ENCODE measurements around the gene HOXA2.

The HOXA2 gene

DNA sequence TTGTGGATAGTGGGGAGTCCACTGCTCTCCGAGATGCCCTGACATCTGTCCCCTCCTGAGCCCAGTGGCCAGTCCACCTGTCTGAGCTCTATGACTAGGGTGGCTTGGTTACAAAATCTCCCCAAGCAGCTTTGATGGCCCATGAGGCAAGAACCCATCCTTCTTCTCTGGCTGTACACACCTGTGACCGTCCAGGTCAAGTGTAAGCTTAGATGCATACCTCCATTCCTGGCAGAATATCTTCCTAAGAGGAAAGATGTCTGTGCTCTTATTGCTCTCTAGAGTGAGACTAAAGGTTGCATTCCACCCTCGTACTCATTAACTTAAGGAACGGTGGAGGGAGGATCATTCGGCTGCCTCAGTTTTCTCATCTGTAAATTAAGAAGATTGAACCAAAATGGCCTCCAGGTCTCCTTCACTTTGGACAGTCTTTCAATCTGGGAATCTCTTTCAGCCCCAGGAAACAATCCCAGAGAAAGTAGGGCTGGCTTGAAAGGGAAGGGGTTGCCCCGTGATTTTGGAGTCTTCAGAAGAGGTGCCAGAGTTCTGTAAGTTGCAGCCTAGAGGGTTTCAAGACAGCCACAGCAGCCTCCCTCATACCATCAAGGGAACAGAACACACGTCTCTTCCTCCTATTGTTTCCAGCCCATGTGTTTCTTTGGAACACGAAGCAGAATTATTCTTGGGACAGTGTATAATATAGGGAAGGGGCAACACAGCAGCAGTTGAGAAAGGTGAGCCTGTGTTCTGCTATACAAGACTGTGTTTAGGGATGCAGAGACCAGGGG, 22.6 kb upstream of the HOXA2 start:
- DNase-seq: no peak

DNA sequence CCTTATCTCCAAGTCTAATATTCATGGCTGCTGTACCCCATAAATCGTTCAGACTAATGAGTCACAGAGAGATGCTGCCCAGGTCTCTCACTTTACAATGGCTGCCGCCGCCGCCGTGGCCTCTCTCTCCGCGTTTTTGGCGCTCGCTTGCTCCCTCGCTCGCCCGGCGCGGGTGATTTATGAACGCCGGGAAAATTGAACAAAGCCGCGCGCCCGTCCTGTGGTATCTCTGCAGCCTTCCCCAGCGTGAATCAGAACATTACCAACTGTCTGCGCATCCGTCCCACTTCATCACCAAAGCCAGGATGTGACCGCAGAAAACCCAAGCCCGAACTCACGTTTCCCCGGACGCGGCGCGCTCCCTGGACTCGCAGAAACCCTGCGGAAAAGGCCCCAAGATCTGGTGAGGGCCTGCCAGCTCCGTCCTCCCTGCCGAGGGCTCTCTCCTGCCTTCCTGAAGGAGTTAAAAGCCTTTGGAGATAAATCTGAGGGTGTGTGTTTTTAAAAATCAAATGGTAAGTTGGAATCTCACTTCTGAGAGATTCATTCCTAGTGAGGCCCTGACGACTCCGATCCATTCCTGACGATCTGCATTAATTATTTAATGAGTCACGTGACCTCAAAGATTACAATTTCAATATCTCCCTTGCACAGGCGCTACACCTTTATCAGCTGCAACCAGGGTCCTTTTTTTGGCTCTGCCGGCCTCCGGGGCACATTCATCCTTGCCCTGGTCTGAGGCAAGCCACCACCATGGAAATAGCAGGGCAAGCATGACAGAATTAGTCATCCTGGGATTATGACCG, 21.8 kb upstream of the HOXA2 start:
- no peak for DNase-seq

DNA sequence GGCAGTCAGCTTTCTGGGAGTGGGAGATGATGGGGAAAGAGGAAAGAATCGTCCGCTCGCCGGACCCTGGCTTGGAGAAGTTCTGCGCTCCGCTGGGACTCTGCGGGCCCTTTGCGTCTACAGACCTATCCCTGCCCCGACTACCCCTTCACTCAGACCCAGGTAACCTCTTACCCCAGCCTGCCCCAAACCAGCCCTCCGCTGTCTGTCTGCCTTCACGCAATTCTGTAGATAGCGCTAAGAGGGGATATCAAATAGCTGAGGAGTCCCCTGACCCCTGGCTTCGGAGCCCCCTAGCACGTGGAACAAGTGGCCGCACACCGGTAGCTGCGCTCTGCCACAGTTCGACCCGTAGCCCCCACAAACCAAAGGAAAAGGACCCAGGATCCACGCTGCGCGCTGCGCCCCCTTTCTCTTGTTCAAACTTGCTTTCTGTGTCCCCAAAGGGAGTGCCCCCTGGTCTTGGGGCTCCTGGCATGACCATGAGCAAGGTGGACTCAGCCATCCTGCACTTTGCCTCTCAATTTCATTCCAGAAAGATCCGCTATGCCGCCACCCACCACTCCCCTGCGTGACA, 21.1 kb upstream of the HOXA2 start:
- DNase-seq: no peak

DNA sequence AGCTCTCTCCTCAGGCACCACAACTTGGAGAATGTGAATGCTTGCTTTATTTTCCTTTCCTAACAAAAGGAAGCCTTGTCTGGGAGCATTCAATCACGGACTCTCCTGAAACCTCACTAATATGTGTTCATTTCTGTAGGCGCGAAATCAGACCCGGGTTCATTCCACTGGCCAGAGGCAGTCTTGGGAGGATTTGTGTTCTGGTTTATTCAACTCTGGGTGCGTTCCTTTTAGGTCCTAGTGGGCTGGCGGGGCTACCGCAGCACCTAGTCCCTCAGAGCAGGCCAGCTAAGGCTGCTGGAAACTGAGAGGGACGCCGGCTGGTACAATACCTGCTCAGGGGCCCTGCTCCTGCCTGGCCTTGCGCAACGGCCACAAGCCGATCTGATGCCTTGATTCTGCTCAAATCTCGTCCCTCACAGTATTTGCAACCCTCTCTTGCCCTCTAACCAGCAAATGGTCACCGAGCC, 20.6 kb upstream of the HOXA2 start:
- no peak for DNase-seq

DNA sequence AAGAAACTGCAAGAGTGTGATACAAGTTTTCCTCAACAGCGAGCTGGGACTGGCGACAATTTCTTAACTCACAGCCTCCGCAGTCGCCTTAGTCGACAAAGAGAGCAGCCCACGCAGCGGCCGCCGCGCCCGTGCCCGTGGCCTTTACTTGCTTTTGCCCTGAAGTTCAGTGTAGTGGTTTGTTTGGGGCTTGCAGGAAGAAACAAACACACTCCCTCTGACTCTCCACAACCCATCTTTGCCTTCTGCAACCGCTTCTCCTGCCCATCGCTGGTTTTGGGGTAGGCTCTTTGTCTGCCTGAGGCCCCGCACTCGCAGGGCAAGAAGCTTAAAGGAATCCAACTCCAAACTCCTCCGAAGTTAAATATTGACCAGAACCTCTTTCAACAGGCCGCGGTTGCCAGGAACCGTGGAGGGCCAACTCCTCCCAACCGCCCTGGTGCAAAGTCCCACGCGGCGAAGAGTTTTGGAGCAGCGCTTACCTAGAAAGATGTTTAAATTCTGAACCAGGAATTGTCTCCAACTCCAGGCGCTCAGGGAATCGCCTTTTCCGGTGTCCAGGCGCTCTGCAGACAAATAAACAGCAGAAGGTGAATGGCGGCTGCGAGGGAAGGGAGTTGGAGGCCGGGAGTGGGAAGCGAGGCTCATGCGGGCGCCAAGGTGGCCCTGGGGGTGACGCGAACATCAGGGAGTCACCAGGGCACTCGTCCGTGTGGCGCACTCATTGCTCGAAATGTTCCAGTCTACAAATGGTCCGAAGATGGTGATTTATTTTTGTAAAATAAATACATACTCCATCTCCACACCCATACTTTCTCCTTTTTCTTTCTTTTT, 19.8 kb upstream of the HOXA2 start:
- DNase-seq: no peak

DNA sequence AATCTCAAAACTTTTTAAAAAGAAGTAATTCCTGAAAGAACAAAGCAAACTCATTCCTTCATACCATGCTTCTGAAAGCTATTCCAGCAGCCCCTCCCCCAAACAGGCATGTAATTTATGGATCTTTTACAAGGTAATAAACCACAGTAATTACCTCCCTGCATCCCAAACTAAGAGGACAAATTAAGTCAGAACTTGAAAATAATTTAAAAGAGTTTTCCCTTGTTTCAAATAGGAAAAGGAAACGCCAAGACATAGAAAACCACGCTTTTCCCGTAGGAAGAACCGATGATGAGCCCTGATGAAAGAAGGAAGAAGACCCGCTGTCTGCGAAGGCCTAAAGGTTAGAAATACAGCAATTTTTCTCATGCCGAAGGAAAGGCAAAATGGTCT, 19.2 kb upstream of the HOXA2 start:
- no peak for DNase-seq

DNA sequence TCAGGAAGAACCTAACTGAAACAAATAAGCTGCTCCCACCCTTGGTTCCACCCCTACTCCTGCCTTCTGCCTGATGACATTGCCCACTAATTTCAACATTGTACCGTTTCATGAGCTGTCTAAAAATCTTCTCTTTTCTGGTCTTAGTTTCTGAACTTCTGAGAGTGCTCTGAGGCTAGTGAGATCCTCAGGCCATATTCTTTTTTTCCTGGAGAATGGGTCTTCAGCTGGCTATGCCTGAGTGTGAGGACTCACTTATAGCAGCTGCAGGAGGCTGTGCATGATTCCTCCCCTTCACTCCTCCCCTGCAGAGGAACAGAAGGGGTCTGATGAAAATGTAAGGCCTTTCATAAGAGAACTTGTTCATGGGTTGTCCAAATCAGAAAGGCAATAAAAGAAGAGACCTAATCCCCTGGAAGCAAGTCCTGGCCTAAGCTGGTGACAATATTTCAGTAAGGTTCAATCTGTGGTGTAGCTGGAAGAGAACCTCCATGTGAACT, 17.0 kb upstream of the HOXA2 start:
- DNase-seq: no peak

DNA sequence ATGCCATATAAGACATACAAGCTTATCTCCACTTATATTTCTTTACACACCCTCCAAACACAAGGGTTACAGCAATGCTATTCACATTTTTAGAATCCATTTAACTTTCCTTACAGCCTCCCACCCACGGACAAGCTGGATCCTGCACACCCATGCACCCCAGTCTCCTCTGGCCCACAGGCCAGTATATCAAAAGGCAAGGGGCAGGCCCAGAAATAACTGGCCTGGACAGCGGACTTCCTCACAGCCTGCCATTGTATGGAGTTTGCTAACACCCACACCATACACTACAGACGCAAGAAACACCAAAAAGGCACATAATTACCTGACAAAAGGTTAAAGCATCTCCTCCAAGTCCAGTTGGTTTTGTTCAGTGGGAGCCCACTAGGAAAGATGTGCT, 16.1 kb upstream of the HOXA2 start:
- no peak for DNase-seq

DNA sequence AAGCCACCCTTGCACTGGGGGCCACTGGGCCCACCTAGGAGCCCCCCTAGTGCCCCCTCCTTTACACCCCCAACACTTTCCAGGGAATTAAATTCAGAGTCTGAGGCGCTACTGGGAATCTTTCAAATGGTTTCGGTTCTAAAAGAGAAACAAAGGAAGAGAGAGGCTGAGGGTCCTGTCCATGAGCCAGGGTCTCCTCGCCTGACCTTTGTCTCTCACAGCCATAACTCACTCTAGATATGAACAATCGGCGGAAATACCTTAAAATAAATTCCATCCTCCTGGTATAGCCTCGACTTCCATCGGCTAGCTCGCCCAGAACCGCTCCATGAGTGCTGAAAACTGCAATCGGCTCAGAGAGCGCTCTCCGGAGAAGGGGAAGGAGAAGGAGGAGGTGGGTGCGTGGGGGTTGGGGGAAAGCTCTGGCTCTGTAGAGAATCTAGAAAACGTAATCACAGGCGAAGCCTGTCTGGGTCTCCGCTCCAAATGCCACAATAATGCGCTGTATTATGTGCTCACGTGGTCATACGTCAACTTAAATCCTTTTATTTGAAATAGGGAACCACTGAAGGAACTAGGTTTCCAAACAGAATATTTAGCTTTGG, 15.5 kb upstream of the HOXA2 start:
- DNase-seq: no peak

DNA sequence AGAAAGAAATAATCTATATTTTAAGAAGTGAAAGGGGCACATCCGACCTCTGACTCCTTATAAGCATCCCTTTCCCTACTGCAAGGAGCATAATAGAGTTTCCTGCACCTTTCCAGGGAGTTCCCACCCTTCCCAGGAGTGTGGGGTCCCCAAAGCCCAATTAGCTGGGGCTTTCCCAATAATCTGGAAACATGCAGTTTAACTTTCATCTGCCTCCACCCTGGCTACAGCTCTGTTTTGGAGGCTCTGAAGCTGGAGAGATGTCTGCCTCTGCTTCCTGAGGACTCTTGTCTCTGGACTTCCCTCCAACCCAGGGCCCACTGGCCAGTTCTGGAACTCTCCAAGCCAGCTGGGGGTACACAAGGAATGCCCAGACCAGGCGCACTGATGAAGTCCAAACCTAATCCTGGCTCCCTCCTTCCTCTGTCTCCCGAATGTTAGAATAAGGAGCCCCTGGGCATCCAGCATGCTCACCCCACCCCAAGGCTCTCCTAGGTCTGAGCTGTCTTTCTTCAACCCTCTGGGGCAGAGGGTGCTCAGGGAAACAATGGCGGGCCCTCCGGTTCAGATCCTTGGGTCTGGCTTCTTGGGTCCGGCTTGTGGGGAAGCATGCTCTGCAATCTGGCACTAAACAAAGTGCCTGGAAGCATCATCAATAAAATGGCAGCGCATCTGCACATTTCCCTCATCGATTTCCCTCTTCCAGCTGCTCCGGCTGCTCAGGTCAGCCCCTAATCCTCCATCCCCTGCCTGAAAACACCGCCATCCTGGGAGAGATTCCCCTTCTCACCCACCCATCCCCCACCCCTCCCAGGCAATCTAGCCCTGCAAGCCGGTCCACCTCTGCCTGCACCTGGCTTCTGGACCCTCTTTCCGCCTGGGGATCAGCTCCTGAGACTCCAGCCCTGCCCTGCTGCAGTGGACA, 14.7 kb upstream of the HOXA2 start:
- DNase-seq: no peak

DNA sequence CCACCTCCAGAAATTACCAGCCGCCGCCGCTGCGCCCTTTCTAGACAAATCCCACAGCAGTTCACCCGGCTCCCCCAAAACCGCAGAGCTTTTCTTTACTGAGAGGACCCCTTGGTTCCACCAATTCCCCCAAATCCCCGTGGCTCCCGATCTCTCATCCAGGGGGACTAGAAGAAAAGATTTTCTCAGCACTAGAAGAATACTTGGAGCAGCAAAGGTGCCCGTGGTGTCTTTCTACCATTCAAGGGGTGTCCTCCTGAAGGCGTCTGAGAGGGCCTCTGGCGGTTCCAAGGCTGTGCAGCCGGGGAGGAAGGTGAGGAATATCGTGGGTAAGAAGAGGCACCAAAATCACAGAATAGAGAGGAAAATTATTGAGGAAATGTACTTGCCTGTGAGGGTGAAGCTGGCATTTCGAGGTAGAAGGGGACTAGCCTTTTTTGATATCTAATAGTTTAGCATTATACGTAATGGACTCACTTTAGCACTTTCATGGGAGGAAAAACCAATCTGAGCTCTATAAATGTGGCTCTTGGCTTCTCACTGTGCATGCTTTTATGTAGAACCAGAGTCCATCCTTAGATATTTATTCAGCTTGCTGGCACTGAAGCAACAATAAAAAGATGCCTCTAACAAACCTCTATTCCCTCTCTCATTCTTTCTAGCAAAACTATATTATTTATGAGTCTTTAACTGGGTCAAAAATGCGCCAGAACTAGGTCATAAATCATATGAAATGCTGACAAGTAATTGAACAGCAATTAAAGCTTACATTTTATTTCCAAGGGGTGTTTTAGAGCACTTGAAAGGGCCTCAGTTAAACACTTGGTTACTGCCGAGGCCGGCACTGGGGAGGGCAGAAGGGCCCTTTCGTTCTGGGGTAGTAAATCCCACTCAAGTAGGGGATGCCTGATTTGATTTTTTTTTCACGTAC, 13.8 kb upstream of the HOXA2 start:
- no peak for DNase-seq

DNA sequence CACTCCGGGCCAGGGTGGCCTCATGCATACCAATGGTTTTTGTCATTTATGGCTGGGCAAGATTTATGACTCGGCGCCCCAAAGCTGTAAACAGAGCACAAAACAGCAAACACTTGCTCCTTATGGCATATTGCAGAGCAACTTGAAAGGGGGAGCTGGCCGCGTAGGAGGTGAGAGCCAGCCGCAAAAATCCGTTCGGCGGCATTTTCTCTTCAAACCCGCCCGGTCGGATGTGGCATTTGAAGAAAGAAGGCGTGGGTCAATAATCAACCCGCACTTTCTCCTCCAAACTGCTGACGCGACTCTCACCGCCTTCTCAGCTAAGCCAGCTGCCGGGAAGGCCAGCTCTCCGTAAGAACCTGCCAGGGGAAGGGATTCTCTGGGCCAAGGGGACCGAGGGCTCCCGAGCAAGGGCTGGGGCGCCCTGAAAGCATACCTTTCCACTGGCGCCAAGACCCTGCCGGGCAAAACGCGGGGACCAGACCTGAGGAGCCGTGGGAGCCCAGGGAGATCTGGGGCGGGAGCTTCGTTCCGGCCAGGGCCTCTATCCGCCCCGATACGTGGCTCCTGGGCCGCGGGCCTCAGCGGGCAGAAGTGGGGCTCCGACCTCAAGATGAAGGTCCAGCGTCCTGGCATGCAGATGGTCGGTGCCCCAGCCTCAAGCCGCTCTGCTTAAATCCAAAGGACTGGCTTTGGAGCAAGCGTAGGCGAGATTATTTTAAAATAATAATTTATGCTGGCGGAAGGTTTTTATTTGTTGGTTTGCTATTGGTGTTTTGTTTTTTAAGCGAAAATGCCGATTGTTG, 12.9 kb upstream of the HOXA2 start:
- no peak for DNase-seq

DNA sequence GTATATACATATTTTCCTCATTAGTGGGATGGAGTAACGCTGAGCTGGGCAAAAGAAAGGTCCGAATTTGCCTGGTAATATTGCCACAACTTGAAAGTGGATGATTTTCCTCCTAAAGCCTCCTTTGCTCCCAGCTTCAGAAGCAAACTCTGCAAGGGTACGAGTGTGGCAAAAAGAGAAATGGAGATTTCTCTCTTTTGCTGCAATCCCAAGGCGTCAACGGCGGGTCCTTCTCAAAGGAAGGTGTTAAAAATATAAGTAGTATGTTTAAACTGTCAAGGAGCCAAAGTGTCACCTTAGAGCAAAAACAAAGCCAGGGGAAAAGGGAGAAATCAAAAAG, 12.4 kb upstream of the HOXA2 start:
- no peak for DNase-seq

DNA sequence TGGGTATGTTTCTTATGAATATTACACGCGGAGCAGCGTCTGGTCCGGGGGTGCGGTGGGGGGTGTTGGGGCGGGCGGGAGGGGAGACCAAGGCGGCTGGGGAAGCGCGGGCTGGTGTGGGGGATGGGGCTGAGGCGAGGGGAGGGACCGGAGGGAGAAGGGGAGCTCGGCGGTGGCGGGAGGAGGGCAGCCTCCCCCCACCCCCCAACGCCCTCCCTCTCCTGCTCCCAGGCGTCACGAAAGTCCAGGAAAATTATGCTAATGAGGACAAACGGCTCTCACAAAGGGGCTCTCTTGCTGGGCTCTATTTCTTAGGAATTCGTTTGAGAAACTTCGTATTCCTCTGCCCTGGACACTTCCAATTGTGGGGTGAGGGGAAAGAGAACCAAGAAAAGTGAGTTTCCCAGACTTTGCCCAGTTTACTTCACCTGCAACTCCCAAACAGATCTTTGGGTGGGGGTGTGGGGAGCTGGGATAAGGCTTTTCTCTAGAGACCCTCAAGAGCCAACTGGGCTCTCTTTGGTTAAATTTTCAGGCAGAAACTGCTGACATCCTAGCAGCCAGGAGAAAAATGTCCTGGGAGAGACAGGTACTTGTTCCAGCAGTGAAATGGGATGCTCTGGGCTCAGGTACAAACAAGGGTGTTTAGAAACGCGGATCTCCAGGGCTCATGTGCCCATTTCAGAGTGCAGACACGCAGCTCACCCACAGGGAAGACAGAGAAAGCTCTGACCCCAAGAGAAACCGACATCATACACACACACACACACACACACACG, 11.7 kb upstream of the HOXA2 start:
- no peak for DNase-seq

DNA sequence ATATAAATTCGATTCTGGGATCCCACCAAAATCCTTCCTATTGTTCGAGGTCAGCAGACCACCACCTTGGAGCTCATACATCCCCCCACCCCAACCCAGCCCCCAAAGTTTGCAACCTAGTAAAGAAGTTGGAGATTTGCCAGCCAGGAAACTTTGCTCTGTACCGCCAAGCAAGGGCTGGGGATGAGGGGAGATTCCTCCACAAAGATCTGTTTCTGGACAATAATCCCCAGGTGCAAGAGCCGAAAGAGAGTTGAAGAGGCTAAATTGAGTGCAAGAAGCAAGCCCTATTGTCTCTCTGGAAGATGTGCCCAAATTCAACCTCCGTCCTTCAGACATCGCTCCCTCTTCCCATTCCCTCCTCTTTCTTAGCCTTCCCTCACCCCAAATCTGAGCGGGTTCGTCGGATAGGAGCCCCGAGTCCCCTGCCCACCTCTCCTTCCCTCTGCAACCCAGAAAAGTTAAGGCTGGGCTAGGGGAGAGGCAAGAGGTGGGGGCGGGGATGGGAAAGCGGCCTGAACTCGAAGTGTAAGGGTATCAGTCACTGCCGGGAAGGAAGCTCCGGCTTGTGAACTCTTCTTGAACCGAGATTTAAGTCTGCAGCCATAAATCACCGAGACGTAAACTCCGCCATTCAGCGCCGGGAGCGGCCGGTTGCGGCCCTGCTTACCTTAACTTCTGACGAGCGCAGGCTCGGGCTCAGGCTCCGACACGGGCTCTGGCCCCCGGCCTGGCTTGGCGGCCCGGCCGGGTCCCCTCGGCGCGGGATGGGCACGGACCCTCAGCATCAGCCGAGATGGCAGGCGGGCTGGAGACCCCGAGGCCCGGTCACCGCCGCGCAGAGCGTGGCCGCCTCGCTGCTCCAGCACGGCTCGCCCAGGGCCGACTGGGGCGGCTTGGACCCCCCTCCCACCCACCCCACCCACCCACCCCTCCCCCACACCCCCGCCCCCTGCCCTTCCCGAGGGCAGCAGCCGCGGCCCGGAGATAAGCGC, 10.8 kb upstream of the HOXA2 start:
- DNase-seq: no peak

DNA sequence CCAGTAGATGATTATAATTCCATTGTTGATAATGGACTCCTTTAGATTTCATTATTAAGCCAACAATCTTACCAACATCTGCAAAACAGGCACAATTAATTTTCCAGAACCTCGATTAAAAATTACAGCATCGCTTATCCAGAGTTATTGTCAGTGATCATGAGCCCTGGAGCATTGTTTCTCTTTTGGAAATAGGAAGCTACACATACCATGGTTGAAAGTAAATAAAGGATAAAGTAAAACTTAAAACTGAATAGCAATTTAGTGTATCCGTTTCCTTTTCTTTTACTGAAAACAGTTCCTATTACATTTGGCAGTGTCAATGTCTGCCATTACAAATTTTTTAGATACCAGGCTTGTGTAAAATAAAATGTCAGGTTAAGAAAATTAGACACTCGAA, 9.9 kb upstream of the HOXA2 start:
- no peak for DNase-seq

DNA sequence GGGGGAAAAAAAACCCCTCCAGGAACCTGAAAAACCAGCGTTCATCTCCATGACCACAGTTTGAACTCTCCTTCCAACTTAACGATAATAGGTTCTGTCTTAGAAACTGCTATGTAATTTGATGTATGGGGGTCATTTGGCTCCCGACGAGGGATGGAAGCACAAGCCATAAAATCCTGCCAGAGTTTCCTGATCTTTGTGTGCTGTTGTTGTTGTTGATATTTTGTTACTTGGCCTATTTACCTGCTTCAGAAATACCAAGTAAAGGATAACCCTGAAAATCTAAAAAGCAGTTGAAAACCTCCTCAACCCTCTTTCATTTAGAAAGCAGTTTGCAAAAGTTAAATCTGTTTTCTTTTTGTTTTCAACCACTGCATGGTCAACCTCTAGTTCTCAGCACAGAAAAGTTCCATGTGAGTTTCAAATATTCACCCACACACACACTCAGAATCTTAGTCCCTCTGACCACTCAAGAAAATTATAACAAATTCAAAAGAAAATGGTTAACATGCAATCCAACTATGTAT, 9.3 kb upstream of the HOXA2 start:
- DNase-seq: no peak

Measured in stimulated activated naive CD4-positive, alpha-beta T cell (primary cell).